Heart left ventricle (tissue), 16 donors: ENCODE measurements around the gene RBM26. TPM values are rescaled to one million over a fixed set of nuclear protein-coding genes. Genes with fewer than 3 reads are reported as not detected.

Experiments used
- ATAC-seq, 4 donors: fragments of 200-7000 bp; cut with Tn5 transposase; one replicate each; pipeline ENCODE4 v1.9.1; 2020 to 2022; ENCODE audit warnings: moderate library complexity in 4 of 4, mild to moderate bottlenecking in 3 of 4, moderate number of reproducible peaks in 1 of 4
- DNase-seq, 5 donors: peaks; one replicate each; pipeline ENCODE4 v3.0.0-alpha.2; 2020
- H3K27ac ChIP-seq, 12 donors: fragments of 200-600 bp; sonication (generic) in 4 of 12; one replicate each; pipeline versions ENCODE4 v1.5.0 to v1.8.0; 2016 to 2022; ENCODE audit warnings: mild to moderate bottlenecking in 2 of 12
- H3K27me3 ChIP-seq, 9 donors: fragments of 200-600 bp; sonication (generic) in 2 of 9; one replicate each; pipeline versions ENCODE4 v1.5.1 to v1.8.0; 2016 to 2022; ENCODE audit warnings: mild to moderate bottlenecking in 3 of 9
- H3K36me3 ChIP-seq, 9 donors: fragments of 200-600 bp; sonication (generic) in 2 of 9; one replicate each; pipeline versions ENCODE4 v1.5.0 to v1.8.0; 2018 to 2022; ENCODE audit warnings: mild to moderate bottlenecking in 2 of 9
- H3K4me1 ChIP-seq, 12 donors: fragments of 200-600 bp; sonication (generic) in 4 of 12; one replicate each; pipeline versions ENCODE4 v1.5.0 to v1.8.0; 2016 to 2022; ENCODE audit warnings: mild to moderate bottlenecking in 3 of 12
- H3K4me3 ChIP-seq, 12 donors: fragments of 200-600 bp; sonication (generic) in 4 of 12; one replicate each; pipeline versions ENCODE4 v1.5.0 to v1.8.0; 2017 to 2022; ENCODE audit warnings: mild to moderate bottlenecking in 9 of 12, moderate library complexity in 4 of 12
- H3K9me3 ChIP-seq, 12 donors: fragments of 200-600 bp; sonication (generic) in 4 of 12; one replicate each; pipeline versions ENCODE4 v1.5.0 to v1.8.0; 2016 to 2022; ENCODE audit warnings: mild to moderate bottlenecking in 1 of 12
- POLR2A ChIP-seq, 2 donors: fragments of 450-650 bp; IDR thresholded peaks; one replicate each; pipeline ENCODE4 v1.6.1; 2017; ENCODE audit warnings: antibody characterized with exemption in 2 of 2, mild to moderate bottlenecking in 2 of 2, moderate library complexity in 2 of 2
- WGBS, 4 donors: extraction: QIAGEN DNeasy Blood & Tissue Kit in 2 of 4; methylation state at CpG; one replicate each; pipeline versions ENCODE4 v1.1.5 to v1.1.7; 2013 to 2018; 5-methylcytosine and 5-hydroxymethylcytosine counted together
- intact Hi-C, 10 donors: fragments of 100-400 bp; cut with DNase I; formaldehyde crosslinking; loops; one replicate each; pipeline versions ENCODE4 v1.11.1 to v1.14.2; 2022
- polyA plus RNA-seq, 2 donors: library from polyadenylated mRNA; stranded (reverse); fragments of 200-250 nt; gene quantifications; one replicate each; pipeline ENCODE4 v1.2.3, GENCODE V29; 2013
- total RNA-seq, 9 donors: library from RNA; depleted of rRNA in 2 of 9; stranded (reverse); fragments of >200 nt in 2 of 9; fragmentation: NEBNext Ultra II Directional in 3 of 9; extraction: Animal tissue kit (Norgen Biotek cat#: 25700) in 3 of 9; gene quantifications; one replicate each; pipeline versions ENCODE4 v1.1.0 to v1.2.4, GENCODE V29; 2016 to 2023
- TF ChIP-seq, protein P1 (sequence below), 12 donors: fragments of 200-600 bp; sonication (generic) in 4 of 12; IDR thresholded peaks; one replicate each; pipeline versions ENCODE4 v1.5.0 to v1.8.0; 2018 to 2022; ENCODE audit warnings: antibody characterized with exemption in 12 of 12, mild to moderate bottlenecking in 5 of 12
- donor health status: ischemic (EF 13 %, LVEDD 7.1; RV severe dilation, severe dysfunction).
- donor health status: healthy with polysubstance abuse.
- donor health status: DM: no; HTN: yes; CAD: no.
- donor health status: DM: no; HTN: no; CAD: no.
- donor health status: ischemic (EF 25% LVEDD 6.9; RV normal size, moderate dysfunction).
- donor health status: ischemic (EF 25% LVEDD 5.7; RV mildly dilated, moderate dysfunction).
- donor health status: healthy.
- donor health status: DM: yes; HTN: yes; CAD: no.
- donor health status: ischemic (EF 35%, LVEDD 5.7; RV mildly dilated, moderate dysfunction).
- donor health status: nonischemic (EF 11% LVEDD 7.7; RV severe dilation, severe dysfunction).
- donor health status: DM: yes; HTN: yes; CAD: no.
- donor health status: PGD.
- donor health status: ischemic (EF 29% LVEDD 5.4; RV normal size, mild dysfunction).
- donor health status: nonischemic (EF 23%, LVEDD 6.1; RV moderate dilation, normal function).

RBM26 gene
- total and polyA plus RNA-seq, 11 donors: 11.5 to 28.4 (median 20.8) TPM

DNA sequence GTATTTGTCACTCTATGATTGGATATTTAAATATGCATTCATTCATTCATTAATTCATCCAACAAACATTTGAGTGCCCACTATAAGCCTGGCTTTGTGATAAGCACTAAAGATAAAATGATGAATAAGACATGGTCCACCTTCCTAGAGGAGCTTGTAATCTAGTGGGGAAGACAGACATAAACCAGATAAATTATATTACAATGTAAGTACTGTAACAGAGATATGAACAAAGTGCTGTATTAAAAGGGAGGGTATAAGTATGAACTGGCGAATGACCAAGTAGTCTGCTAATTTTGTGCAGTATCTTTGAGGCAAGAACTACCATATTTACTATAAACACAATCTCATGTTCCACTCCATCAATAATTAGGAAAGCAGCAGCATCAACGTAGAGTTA, 88.2 kb downstream of the RBM26 start:
- TF ChIP-seq, protein P1, sequence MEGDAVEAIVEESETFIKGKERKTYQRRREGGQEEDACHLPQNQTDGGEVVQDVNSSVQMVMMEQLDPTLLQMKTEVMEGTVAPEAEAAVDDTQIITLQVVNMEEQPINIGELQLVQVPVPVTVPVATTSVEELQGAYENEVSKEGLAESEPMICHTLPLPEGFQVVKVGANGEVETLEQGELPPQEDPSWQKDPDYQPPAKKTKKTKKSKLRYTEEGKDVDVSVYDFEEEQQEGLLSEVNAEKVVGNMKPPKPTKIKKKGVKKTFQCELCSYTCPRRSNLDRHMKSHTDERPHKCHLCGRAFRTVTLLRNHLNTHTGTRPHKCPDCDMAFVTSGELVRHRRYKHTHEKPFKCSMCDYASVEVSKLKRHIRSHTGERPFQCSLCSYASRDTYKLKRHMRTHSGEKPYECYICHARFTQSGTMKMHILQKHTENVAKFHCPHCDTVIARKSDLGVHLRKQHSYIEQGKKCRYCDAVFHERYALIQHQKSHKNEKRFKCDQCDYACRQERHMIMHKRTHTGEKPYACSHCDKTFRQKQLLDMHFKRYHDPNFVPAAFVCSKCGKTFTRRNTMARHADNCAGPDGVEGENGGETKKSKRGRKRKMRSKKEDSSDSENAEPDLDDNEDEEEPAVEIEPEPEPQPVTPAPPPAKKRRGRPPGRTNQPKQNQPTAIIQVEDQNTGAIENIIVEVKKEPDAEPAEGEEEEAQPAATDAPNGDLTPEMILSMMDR (IDR thresholded peaks at IDR 0.05): no peak
- no peak for TF ChIP-seq POLR2A (IDR thresholded peaks at IDR 0.05)
- intact Hi-C loops: no loop called here
- Histone ChIP-seq H3K27ac (no peak overlapping the region), H3K27me3 (no peaks in the 10 kb centered on the region), H3K9me3 (no peaks in the 10 kb centered on the region), H3K36me3 (peaks cover 0 to 61% (median 43%) of the 10 kb centered on the region in 9 donors), H3K4me1 (peaks cover 0 to 14% (median 5%) of the 10 kb centered on the region in 12 donors), H3K4me3 (no peak overlapping the region)
- ATAC-seq (no peak), DNase-seq (no peak)
- 77 to 80% (median 78%) methylated on average over 2 of the region's 2 CpGs for WGBS, 4 donors

DNA sequence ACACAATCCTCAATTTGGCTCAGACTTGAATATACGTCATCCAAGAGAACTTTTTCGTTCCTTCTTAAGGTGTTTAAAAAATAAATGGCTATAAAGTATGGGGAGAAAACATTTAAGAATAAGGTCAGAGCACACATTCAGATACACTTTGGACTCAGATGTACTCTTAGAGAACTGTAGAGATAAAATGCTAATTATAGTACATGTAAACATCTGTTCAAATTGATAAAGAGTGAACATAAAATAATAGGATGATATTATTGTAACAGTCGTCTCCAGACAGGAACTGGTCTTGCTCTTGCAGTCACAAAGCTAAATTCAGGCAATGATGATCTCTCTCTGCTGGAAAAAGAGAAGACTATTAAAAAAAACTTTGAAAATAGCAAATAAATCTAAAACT, 91.4 kb downstream of the RBM26 start:
- TF ChIP-seq, protein P1 (IDR thresholded peaks at IDR 0.05): no peak
- no peak for TF ChIP-seq POLR2A (IDR thresholded peaks at IDR 0.05)
- no peak for DNase-seq

DNA sequence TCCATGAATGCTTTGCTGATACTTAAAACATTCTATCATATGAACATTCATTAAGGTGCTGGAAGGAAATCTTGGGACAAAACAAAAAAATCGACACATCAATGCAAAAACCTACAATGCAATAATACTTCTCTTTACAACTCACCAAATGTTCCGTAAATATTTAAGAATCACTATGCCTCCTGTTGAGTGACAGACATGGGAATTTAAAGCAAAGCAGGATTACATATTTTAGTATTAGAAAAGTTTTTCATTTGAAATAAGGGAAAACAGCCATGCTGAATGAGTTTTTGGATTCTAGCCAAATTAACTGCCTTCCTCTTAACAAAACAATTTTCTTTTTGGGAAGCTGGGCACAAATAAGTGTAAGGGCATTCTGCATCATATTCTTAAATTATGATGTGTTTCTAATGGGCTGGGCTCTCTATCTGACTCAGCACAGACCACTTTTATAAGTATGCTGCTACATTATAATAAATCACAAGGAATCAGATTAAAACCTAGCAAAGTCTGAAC, 93.7 kb downstream of the RBM26 start:
- intact Hi-C loops: no loop called here
- Histone ChIP-seq H3K27me3 (no peaks in the 10 kb centered on the region), H3K4me1 (peaks cover 0 to 18% (median 5%) of the 10 kb centered on the region in 12 donors), H3K36me3 (peaks cover 0 to 10% (median 0%) of the 10 kb centered on the region in 9 donors), H3K9me3 (no peaks in the 10 kb centered on the region), H3K4me3 (no peak overlapping the region), H3K27ac (no peak overlapping the region)
- 49 to 71% (median 57%) methylated on average over 2 of the region's 2 CpGs for WGBS, 4 donors
- DNase-seq (no peak), ATAC-seq (no peak)
- no peak for TF ChIP-seq POLR2A (IDR thresholded peaks at IDR 0.05)
- TF ChIP-seq, protein P1 (IDR thresholded peaks at IDR 0.05): no peak

More for the DNA sequence above, 91.4 kb downstream of the RBM26 start:
- Histone ChIP-seq H3K27ac (peak overlapping the region in 3 of 12 donors; percentile 1 to 13 (median 5)), H3K36me3 (peaks cover 0 to 30% (median 11%) of the 10 kb centered on the region in 9 donors), H3K4me1 (peaks cover 0 to 15% (median 5%) of the 10 kb centered on the region in 12 donors), H3K27me3 (no peaks in the 10 kb centered on the region), H3K9me3 (no peaks in the 10 kb centered on the region), H3K4me3 (no peak overlapping the region)
- ATAC-seq: peak; percentile 47 to 72 (median 64)
- intact Hi-C loops: no loop called here
- WGBS, 4 donors: 19 to 32% (median 25%) methylated on average over 3 of the region's 3 CpGs

DNA sequence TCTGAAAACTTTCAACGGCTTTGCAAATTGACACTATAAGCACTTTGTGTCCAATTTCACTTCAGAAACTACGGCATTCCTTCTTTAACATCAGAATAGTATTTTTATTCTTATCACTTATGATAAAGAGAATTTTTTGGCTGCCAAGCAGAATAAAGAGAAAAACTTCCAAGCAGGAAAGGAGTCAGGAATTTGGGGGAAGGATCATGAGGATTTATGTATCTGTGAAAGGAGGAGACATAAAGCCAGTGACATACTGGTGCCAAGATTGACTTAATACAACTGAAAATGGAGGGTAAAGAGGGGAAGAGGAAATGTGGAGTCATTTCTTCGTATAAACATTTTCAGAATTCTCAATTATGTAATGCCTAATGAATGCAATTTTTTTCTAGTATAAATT, 94.7 kb downstream of the RBM26 start:
- Histone ChIP-seq H3K9me3 (no peaks in the 10 kb centered on the region), H3K4me3 (no peak overlapping the region), H3K4me1 (peaks cover 0 to 18% (median 5%) of the 10 kb centered on the region in 12 donors), H3K27me3 (no peaks in the 10 kb centered on the region), H3K36me3 (peaks cover 0 to 9% (median 0%) of the 10 kb centered on the region in 9 donors), H3K27ac (no peak overlapping the region)
- no peak for DNase-seq
- ATAC-seq: no peak
- TF ChIP-seq, protein P1 (IDR thresholded peaks at IDR 0.05): no peak
- TF ChIP-seq POLR2A (IDR thresholded peaks at IDR 0.05): no peak
- intact Hi-C loops: no loop called here
- 46 to 58% (median 48%) methylated on average over 3 of the region's 3 CpGs for WGBS, 4 donors
